ENCODE measurements around the gene IZUMO1R. TPM values are rescaled to one million over a fixed set of nuclear protein-coding genes. Genes with fewer than 3 reads are reported as not detected.
"Not testable (repeated sequence)": the region's sequence is repeated elsewhere in the genome, so short reads cannot be mapped to it uniquely, and the experiment has no call there.

Gene IZUMO1R
- total RNA-seq, 1 experiment from 2014 or later: not detected

DNA sequence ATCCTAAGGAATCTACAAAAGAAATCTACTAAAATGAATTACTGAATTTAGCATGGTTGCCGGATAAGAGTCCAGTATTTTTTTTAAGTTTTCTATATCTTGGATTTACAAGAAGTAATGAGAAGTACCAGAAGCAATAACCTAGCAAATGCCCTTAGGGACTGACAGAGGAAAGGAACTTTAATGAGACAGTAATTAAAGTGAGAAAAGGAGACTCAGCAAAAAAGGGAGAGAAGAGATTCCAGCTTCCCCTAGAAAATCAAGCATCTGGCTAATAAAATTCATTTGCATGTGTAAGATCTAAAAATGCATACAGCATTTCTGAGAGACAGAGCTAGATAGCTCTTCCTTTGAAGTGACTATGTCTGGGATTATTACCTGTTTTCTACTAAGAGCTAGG is 39.1 kb downstream of the IZUMO1R start:
- ChIA-PET POLR2A (no interaction called here), CTCF (interaction anchor here (0.7 to 0.8 kb wide), 2 partner anchors 19 to 448 kb away, joined by 3 read pairs; no protein-coding TSS in a partner anchor)
- ATAC-seq (no peak), DNase-seq (ENCODE audit: low spot score) (no peak)
- H3K36me3 Mint-ChIP-seq: peaks cover 44% of the 10 kb centered on the region
- H3K27me3 Mint-ChIP-seq (ENCODE audit: low read depth): peaks cover 4% of the 10 kb centered on the region
- peaks cover 50% of the 10 kb centered on the region for H3K9me3 Mint-ChIP-seq
- no peak for TF ChIP-seq ZNF317 (CRISPR knock-in tag; IDR thresholded peaks at IDR 0.05; ENCODE audit: borderline replicate concordance, low read depth)
- TF ChIP-seq, protein P1, sequence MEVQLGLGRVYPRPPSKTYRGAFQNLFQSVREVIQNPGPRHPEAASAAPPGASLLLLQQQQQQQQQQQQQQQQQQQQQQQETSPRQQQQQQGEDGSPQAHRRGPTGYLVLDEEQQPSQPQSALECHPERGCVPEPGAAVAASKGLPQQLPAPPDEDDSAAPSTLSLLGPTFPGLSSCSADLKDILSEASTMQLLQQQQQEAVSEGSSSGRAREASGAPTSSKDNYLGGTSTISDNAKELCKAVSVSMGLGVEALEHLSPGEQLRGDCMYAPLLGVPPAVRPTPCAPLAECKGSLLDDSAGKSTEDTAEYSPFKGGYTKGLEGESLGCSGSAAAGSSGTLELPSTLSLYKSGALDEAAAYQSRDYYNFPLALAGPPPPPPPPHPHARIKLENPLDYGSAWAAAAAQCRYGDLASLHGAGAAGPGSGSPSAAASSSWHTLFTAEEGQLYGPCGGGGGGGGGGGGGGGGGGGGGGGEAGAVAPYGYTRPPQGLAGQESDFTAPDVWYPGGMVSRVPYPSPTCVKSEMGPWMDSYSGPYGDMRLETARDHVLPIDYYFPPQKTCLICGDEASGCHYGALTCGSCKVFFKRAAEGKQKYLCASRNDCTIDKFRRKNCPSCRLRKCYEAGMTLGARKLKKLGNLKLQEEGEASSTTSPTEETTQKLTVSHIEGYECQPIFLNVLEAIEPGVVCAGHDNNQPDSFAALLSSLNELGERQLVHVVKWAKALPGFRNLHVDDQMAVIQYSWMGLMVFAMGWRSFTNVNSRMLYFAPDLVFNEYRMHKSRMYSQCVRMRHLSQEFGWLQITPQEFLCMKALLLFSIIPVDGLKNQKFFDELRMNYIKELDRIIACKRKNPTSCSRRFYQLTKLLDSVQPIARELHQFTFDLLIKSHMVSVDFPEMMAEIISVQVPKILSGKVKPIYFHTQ (CRISPR knock-in tag; IDR thresholded peaks at IDR 0.05): no peak
- TF ChIP-seq, protein P2, sequence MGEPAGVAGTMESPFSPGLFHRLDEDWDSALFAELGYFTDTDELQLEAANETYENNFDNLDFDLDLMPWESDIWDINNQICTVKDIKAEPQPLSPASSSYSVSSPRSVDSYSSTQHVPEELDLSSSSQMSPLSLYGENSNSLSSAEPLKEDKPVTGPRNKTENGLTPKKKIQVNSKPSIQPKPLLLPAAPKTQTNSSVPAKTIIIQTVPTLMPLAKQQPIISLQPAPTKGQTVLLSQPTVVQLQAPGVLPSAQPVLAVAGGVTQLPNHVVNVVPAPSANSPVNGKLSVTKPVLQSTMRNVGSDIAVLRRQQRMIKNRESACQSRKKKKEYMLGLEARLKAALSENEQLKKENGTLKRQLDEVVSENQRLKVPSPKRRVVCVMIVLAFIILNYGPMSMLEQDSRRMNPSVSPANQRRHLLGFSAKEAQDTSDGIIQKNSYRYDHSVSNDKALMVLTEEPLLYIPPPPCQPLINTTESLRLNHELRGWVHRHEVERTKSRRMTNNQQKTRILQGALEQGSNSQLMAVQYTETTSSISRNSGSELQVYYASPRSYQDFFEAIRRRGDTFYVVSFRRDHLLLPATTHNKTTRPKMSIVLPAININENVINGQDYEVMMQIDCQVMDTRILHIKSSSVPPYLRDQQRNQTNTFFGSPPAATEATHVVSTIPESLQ (CRISPR knock-in tag; IDR thresholded peaks at IDR 0.05): no peak
- TF ChIP-seq HMGA2 (CRISPR knock-in tag; IDR thresholded peaks at IDR 0.05): no peak
- no peak for TF ChIP-seq EMX1 (CRISPR knock-in tag; IDR thresholded peaks at IDR 0.05)
- no peak for TF ChIP-seq ESRRA (CRISPR knock-in tag; IDR thresholded peaks at IDR 0.05; ENCODE audit: borderline replicate concordance)
- TF ChIP-seq, protein P3, sequence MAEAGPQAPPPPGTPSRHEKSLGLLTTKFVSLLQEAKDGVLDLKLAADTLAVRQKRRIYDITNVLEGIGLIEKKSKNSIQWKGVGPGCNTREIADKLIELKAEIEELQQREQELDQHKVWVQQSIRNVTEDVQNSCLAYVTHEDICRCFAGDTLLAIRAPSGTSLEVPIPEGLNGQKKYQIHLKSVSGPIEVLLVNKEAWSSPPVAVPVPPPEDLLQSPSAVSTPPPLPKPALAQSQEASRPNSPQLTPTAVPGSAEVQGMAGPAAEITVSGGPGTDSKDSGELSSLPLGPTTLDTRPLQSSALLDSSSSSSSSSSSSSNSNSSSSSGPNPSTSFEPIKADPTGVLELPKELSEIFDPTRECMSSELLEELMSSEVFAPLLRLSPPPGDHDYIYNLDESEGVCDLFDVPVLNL (CRISPR knock-in tag; IDR thresholded peaks at IDR 0.05; ENCODE audit: borderline replicate concordance, low read depth): no peak
- TF ChIP-seq, protein P4, sequence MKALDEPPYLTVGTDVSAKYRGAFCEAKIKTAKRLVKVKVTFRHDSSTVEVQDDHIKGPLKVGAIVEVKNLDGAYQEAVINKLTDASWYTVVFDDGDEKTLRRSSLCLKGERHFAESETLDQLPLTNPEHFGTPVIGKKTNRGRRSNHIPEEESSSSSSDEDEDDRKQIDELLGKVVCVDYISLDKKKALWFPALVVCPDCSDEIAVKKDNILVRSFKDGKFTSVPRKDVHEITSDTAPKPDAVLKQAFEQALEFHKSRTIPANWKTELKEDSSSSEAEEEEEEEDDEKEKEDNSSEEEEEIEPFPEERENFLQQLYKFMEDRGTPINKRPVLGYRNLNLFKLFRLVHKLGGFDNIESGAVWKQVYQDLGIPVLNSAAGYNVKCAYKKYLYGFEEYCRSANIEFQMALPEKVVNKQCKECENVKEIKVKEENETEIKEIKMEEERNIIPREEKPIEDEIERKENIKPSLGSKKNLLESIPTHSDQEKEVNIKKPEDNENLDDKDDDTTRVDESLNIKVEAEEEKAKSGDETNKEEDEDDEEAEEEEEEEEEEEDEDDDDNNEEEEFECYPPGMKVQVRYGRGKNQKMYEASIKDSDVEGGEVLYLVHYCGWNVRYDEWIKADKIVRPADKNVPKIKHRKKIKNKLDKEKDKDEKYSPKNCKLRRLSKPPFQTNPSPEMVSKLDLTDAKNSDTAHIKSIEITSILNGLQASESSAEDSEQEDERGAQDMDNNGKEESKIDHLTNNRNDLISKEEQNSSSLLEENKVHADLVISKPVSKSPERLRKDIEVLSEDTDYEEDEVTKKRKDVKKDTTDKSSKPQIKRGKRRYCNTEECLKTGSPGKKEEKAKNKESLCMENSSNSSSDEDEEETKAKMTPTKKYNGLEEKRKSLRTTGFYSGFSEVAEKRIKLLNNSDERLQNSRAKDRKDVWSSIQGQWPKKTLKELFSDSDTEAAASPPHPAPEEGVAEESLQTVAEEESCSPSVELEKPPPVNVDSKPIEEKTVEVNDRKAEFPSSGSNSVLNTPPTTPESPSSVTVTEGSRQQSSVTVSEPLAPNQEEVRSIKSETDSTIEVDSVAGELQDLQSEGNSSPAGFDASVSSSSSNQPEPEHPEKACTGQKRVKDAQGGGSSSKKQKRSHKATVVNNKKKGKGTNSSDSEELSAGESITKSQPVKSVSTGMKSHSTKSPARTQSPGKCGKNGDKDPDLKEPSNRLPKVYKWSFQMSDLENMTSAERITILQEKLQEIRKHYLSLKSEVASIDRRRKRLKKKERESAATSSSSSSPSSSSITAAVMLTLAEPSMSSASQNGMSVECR (CRISPR knock-in tag; IDR thresholded peaks at IDR 0.05; ENCODE audit: borderline replicate concordance): no peak
- H3K27ac Mint-ChIP-seq: no peak overlapping the region
- H3K4me3 Mint-ChIP-seq: no peak overlapping the region
- H3K4me1 Mint-ChIP-seq: no peaks in the 10 kb centered on the region

DNA sequence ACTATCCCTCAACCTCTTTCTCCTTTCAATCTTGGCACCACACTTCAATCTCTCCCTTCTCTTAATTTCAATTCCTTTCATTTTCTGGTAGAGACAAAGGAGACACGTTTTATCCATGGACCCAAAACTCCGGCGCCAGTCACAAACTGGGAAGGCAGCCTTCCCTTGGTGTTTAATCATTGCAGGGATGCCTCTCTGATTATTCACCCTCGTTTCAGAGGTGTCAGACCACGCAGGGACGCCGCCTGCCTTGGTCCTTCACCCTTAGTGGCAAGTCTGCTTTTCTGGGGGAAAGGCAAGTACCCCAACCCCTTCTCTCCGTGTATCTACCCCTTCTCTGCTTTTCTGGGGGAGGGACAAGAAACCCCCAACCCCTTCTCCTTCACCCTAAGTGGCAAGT is 41.9 kb downstream of the IZUMO1R start:
- CTCF ChIA-PET; DNase-seq (ENCODE audit: low spot score); POLR2A ChIA-PET; H3K27ac Mint-ChIP-seq; ATAC-seq; H3K27me3 Mint-ChIP-seq (ENCODE audit: low read depth); H3K4me1 Mint-ChIP-seq; H3K4me3 Mint-ChIP-seq: not testable (repeated sequence)
- peaks cover 41% of the 10 kb centered on the region for H3K36me3 Mint-ChIP-seq
- H3K9me3 Mint-ChIP-seq: peaks cover 56% of the 10 kb centered on the region

DNA sequence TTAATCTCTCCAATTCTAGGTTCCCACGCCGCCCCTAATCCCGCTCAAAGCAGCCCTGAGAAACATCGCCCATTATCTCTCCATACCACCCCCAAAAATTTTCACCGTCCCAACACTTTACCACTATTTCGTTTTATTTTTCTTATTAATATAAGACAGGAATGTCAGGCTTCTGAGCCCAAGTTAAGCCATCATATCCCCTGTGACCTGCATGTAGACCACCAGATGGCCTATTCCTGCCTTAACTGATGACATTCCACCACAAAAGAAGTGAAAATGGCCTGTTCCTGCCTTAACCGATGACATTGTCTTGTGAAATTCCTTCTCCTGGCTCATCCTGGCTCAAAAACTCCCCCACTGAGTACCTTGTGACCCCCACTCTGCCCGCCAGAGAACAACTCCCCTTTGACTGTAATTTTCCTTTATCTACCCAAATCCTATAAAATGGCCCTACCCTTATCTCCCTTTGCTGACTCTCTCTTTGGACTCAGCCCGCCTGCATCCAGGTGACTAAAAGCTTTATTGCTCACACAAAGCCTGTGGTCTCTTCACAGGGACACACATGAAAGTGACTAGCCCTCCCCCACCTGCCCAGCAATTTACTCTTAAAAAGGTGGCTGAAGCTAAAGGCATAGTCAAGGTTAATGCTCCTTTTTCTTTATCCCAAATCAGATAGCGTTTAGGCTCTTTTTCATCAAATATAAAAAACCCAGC is 46.6 kb downstream of the IZUMO1R start:
- ATAC-seq; POLR2A ChIA-PET; H3K27me3 Mint-ChIP-seq (ENCODE audit: low read depth); DNase-seq (ENCODE audit: low spot score); H3K4me3 Mint-ChIP-seq; H3K27ac Mint-ChIP-seq; CTCF ChIA-PET: not testable (repeated sequence)
- Mint-ChIP-seq H3K9me3 (peaks cover 45% of the 10 kb centered on the region), H3K36me3 (peaks cover 26% of the 10 kb centered on the region), H3K4me1 (peaks cover 28% of the 10 kb centered on the region)

Other genes starting within 250 kb of the IZUMO1R start
- gene PANX1, start 175.7 kb upstream of the IZUMO1R start, total RNA-seq (2021): 21.9 to 22.9 TPM (median 22.2 TPM) in 3 replicates
- gene GPR83, start 96.8 kb downstream of the IZUMO1R start, total RNA-seq (2021): 0.23 to 0.48 TPM (median 0.42 TPM) in 3 replicates
- 34.3 to 38.2 TPM (median 37.8 TPM) in 3 replicates for gene MRE11, start 189.3 kb downstream of the IZUMO1R start, total RNA-seq (2021)
- 9.5 to 9.9 TPM (median 9.6 TPM) in 3 replicates for gene ANKRD49, start 189.4 kb downstream of the IZUMO1R start, total RNA-seq (2021)
- not detected in 3 replicates for gene C11orf97, start 207.9 kb downstream of the IZUMO1R start, total RNA-seq (2021)
- gene FUT4, start 239.3 kb downstream of the IZUMO1R start, total RNA-seq (2021): 5.1 to 7.7 TPM (median 5.5 TPM) in 3 replicates